Activated naive CD8-positive, alpha-beta T cell treated with anti-CD3 and anti-CD28 coated beads, Interleukin-2, amount 50 U/mL, for 16 hours (primary cell): ENCODE results near the gene ZNF740.

ENCODE experiments used
- DNase-seq: peaks from one replicate; pipeline ENCODE4 v3.0.0-alpha.2; 2020; ENCODE audit warnings: low read depth, low spot score

The ZNF740 gene

GRCh38 chr12:53214221-53214620 is 33.7 kb downstream of the ZNF740 start:
- DNase-seq = no peak

DNA sequence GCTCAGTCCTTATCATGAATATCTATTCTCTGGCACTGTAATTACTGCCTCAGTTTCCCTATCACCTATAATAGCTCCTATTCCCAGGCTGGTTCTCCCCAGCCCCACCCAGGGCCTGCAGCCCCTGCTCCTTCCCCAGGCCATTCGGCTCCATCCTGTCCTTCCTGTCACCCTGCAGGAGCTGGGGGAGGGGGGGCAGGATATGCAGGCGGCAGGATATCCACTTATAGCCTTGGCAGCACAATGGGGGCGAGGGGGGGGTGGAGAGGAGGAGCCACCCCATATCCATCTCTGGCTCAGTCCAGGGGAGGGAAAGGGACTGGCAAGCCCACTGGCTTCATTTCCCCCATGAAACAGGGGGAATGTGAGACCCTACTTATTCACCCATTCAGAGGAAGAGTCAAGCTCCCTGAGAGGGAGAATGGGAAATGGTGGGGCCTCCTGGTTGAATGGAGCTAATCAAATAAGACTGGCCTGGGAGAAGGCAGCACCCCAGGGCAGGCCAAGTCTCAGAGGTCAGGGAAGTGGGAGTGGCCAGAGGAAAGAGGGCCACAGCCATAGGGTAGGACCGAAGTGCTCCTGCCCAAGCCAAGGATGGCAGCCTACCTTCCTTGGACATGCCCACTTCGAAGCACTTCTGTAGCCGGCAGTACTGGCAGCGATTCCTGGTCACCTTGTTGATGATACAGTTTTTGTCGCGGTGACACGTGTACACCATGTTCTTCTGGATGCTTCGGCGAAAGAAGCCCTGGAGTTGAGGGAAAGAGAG is 34.3 kb downstream of the ZNF740 start:
- no peak for DNase-seq

DNA sequence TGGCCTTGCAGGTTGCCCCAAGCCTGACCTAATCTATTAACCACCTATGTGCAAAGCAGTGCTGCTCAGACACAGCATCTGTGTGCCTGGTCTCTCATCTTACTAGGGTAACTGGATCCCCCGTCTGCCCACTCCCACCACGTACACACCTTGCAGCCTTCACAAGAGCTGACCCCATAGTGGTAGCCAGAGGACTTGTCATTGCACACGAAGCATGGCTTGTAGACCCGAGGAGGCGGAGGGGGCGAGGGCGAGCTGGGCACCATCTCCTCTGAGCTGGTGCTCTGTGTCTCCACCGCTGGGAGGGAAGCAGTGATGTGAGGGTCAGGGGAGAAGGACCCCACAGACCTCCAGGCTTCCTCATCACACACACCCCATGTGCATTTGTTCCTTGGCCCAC is 35.0 kb downstream of the ZNF740 start:
- no peak for DNase-seq

DNA sequence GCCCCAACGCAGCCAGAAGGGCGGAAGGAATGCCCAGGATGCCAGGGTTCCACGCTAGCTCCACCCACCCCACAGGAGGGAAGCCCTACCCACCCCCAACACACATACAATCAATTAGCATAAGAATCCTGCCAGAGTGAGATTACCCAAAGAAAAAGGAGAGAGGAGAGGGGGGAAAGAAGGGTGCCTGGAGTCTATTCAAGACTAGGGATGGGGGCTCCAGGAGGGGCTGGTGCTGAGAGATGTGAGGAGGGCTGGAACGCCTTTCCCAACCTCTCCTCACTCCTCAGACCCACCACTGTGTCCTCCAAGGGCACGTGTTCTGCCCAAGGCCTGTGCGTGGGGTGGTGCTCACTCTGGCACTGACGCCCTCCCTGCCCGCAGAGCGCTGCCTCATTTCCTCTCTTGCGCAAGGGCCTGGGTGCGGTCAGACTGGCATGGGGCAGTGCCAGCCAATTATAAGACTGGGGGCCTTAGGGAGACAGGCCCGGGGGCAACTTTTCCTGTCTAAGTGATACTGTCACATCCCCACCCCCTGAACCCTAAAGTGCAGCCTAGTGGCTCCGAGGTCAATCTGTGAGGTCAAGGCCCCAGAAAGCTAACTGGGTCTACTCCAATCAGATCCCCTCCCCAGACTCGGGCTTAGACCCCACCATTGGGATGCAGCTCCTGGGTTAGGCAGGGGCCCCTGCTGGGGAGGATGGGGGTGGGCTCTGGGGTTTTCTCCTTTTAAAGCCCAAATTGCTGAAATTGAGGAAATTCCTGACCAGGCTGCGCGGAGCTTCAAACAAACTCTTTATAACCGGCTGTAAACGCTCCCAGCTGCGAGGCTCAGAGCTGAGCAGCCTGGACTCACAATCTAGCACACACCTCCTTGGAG is 36.8 kb downstream of the ZNF740 start:
- DNase-seq = no peak

DNA sequence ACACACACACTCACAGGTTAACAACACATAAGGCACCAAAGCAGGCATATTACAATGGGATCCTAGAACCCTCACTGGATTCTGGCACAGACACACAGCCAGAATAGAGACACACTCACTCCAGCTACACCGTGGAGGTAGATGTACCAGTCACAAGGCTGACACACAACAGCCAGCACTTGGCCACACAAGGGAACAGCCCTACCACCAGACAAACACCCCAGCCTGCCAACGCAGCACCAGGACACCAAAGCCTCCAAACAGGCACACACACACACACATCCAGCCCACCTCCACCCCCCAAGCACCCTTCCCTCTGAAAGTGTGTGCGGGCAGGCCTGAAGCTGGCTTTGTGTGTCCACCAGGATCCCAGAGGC is 37.4 kb downstream of the ZNF740 start:
- DNase-seq = no peak

GRCh38 chr12:53218551-53219291 is 38.2 kb downstream of the ZNF740 start:
- DNase-seq = no peak

GRCh38 chr12:53219292-53219955 is 38.9 kb downstream of the ZNF740 start:
- peak; percentile 64 for DNase-seq

DNA sequence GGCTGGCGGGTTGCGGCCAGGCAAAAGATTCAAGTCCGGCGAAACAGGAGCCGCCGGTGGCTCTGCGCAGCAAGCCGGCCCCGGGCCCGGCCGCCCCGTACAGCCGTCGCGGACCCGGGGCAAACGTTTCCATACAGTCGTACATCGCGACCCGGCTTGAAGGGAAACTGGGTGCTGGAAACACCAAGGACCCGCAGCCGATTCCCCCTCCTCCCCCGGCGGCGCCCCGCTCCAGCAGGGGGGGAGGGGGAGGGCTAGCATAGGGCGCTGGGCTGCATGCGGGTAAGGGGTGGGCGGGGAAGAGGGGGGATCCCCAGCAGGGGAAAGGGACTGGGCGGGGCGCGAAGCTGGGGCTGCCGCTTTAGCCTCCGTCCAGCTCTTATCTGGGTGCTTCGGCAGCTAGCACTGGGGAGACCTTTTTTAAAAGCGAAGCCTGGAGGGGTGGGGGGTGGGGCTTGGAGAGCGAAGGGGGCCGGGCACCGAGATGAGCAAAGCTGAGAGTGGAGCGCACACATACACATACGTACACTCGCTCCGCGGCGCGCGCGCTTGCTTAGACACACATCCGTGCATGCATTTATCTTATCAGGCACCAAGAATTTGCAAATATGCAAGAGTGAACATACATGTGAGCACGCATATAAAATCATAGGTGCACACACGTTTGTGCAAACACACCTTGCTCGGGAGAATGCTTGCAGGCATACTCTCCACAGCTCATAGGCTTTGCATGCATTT is 39.6 kb downstream of the ZNF740 start:
- peak; percentile 58 for DNase-seq

GRCh38 chr12:53220694-53221202 is 40.2 kb downstream of the ZNF740 start:
- DNase-seq = peak; percentile 66

DNA sequence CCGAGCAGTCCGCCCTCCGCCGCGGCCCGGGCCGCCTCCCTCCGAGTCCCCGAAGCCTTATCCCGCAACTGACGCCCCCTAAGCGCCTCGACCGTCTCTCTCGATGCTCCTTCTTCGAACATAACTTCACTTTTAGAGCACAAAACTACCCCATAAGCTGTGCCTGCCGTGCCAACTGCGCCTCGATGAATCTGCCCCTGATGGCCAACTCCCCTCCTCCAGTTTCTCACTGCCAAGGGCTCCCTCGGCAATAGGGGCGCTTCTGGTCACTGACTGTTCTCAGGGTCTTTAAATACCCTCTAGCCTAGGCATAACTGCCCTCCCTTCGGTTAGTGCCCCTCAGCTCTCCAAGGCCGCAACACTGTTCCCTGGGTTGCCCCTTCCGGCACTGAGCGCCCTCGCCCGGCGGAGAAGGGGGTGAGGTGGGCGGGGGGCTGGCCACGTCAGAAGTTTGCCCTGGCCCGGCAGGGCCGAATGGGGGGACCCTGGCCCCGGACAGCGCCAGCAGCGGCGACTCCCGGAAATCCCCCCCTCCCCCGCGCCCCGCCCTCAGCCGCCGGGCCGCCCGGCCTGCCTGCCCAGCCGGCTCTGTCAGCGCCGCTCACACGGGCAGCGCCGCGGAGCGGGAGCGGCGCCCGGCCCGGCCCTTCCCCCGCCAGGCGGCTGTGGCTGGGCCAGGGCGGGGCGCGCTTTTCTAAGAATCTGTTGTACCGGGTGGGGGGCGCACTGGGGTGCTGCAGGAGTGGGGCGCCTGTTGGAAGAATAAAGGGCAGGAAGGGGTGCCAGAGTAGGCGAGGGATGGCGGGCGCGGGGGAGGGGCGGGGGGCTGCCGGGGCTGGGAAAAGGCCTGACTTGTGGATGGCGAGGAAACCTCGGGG is 40.9 kb downstream of the ZNF740 start:
- no peak for DNase-seq

DNA sequence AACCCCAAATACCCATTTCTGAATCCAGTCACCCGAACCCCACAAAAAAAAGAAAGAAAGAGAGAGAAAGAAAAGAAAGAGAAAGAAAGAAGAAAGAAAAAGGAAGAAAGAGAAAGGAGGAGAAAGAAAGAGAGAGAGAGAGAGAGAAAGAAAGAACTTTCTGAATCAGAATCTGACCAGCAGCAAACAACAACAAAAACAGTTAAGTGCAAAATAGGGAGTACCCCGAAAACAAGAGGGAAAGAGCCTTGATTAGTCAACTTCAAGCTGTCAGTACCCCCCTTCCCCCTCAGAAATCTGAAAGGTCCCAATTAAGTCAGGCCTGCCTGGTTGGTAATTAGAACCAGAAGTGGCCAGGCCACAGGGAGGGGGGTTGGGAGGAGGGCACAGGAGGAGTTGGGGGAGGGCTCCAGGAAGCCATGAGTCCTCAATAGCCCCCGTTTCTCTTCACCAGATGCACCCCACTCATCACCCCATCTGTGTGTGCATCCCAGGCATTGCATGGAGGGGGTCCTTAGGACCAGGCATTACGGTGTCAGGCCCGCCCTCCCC is 41.7 kb downstream of the ZNF740 start:
- DNase-seq = no peak

- DNase-seq = no peak
Measured at GRCh38 chr12:53222806-53223261, 42.3 kb downstream of the ZNF740 start.

GRCh38 chr12:53223389-53224060 is 43.0 kb downstream of the ZNF740 start:
- no peak for DNase-seq

GRCh38 chr12:53224061-53224896 is 43.8 kb downstream of the ZNF740 start:
- DNase-seq = no peak

DNA sequence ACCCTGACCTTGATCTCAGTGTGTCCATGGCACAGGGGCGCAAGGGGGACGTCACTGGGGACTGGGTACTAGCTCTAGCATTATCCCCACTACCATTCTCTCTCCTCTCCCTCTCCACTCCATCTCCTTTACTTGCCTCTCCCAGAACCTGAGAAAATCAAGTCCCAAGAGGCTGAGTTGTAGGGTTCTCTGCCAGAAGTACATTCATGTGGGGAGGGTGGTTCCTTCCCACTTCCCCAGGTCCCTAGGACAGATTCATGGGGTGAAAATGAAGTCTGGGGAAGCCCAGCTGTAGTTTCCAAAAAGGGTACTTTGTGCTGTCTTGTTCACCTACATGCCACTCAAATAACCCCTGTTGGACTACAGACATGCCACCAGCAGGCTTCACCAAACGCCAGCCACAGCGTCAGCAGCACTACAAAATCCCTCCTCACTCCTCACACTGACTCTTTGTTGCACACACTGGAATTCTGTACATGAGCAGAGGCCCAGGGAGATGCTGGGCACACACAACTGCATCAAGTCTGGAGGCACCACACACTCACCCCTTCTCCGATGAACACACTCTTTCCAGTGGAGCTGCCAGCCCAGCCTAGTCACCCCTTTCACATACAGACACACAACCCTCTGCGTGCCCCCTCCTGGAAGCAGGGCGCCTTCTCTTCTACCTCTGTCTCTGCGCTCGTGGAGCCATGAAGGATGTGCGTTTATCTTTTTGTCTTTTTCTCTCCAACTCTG is 44.5 kb downstream of the ZNF740 start:
- no peak for DNase-seq

DNA sequence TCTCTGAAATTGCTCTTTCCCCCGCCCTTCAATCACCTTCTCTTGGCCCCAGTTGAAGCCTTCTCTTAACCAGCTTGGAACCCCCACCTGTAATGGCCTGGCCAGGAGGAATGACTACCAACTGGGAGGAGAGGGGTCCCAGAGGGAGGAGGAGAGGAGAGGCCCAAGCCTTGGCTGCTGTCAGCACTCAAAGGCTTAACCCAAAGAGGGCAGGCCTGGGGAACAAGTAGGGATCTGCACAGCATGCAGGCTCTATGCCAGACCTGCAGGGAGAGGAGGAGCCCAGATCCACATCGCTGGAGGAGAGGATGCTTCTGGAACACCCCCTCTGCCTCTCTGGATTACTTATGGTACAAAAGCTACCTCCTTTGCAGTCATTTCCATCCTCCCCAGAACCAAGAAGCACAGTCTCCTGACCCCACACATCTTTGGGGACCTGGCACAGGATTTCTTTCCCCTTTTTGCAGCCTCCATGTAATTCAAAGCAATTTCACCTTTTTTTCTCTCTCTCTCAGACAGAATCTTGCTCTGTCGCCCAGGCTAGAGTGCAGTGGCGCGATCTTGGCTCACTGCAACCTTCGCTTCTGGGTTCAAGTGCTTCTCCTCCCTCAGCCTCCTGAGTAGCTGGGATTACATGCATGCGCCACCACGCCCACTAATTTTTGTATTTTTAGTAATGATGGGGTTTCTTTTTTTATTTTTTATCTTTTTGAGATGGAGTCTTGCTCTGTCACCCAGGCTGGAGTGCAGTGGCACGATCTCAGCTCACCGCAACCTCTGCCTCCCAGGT is 45.3 kb downstream of the ZNF740 start:
- DNase-seq = no peak
